ENCODE data around the gene CUL3.

Gene CUL3

DNA sequence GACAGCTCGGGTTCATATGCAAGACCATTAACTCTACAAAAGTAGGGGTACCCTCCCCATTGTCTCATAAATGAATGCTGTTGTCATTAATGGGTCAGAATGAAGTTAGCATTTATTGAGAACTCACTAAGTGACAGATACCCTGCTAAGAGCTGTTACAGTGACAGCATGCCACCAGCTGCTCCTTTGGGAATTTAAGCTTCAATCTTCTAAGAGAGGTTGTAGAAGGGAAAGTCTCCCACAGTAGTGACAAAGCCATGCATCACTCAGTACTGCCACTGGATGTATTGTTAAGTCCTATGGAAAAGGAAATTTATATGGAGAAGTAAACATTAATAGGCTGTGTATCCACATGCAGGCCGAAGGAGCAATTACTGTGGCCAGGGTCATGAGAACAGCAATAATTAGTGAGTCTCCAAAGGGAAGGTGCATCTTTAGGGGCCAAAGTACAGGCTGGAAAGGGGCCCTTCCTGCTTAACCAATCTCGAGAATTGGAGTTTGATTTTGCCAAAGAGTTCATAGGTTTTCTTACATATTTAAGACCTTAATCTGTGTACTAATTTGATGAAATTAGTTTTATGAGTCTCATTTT is 118.8 kb downstream of the CUL3 start:
- no peak for DNase-seq

DNA sequence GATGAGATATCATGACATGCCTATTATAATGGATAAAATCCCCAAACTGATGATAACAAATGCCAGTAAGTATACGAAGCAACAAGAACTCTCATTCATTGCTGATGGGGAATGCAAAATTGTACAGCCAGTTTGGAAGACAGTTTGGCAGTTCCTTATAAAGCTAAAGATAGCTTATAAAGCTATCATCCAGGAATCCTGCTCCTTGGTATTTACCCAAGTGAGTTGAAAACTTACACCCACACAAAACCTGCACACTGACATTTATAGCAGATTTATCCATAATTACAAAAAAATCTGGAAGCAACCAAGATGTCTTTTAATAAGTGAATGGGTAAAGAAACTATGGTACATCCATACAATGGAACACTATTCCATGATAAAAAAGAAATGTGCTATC is 123.8 kb downstream of the CUL3 start:
- no peak for DNase-seq

DNA sequence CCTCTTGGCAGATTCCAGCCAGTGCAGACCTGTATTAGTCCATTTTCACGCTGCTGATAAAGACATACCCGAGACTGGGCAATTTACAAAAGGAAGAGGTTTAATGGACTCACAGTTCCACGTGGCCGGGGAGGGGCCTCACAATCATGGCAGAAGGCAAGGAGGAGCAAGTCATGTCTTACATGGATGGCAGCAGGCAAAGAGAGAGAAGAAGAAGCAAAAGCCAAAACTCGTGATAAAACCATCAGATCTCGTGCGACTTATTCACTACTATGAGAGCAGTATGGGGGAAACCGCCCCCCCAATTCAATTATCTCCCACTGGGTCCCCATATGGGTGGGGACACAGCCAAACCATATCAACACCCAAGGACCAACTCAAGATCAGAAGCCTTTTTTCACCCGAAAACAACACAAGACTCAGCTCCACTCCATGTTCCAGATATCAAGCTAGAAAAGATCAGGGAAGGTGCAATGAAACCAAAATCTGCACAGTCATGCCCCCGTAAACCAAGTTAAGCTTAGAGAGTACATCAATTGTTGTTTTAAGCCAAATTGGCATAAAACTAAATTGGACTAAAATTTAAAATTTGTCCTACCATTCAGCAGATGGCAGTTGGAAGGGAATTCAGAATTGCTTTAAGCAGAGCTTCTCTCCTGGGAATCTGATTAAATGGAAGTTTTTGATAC is 127.6 kb downstream of the CUL3 start:
- DNase-seq, result no peak

GRCh38 chr2:224453892-224454291 is 131.3 kb downstream of the CUL3 start:
- DNase-seq, result no peak

- peak; percentile 4 for DNase-seq
These were observed 135.7 kb downstream of the CUL3 start for GRCh38 chr2:224449212-224450147.

DNA sequence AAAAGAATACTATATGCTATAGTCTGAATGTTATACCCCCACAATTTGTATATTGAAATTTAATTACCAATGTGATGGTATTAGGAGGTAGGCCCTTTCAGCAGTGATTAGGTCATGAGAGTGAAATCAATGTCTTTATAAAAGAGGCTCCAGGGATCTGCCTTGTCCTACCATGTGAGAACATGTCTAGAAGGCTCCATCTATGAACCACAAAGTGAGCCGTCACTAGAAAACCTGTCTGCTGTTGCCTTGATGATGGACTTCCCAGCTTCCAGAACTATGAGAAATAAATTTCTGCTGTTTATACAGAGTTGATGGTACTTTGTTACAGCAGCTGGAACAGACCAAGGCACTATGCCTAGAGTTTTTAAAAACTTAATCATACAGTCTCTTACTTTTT is 136.9 kb downstream of the CUL3 start:
- DNase-seq, result no peak

DNA sequence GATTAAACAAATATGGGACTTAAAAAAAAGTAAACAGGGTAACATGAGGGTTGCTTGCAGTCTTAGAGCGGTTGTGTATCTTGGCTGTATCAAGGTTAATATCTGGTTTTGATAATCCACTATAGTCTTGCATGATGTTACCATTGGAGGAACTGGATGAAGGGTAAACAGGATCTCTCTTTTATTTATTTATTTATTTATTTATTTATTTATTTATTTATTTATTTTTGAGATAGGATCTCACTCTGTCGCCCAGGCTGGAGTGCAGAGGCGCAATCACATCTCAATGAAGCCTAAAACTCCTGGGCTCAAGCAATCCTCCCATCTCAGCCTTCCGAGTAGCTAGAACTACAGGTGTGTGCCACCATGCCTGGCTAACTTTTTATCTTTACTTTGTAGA is 140.4 kb downstream of the CUL3 start:
- no peak for DNase-seq

DNA sequence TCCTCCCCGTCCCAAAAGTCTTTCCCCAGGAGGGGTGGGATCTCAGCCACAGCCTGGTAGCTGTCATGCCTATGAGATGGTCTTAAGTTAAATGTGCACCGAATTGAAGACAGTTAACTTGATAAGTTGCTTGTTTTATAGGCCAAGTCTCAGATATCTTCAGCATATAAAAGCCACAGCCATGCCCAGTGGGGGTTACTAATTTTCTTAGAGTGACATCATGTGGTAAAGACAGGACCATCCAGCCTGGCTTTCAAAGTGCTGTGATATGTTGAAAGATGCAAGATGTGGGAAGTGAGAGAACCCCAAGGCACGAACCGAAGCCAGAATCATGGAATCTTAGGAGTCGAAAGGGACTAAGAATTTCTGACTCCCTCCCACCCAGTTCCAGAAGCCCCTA is 141.1 kb downstream of the CUL3 start:
- no peak for DNase-seq

- DNase-seq, result no peak
These were observed 142.8 kb downstream of the CUL3 start for GRCh38 chr2:224442071-224442967.

DNA sequence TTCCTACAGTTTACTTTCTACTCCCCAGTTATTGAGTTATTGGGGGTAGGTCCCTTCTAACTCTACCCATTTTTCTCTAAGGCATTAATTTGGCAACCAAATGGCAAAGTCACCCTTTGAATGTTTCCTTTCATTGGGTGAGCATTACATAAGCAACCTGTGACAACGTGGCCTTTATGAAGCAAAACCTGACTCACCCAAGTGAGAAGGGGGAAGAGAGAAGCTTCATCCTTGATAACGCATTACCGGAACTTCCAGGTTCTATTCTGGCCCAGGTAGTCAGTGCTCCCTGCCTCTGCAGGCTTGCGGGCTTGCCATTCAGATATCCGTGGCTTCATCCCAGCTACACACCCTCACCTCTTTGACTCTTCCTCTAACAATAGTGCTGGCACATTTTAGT is 144.2 kb downstream of the CUL3 start:
- no peak for DNase-seq

DNA sequence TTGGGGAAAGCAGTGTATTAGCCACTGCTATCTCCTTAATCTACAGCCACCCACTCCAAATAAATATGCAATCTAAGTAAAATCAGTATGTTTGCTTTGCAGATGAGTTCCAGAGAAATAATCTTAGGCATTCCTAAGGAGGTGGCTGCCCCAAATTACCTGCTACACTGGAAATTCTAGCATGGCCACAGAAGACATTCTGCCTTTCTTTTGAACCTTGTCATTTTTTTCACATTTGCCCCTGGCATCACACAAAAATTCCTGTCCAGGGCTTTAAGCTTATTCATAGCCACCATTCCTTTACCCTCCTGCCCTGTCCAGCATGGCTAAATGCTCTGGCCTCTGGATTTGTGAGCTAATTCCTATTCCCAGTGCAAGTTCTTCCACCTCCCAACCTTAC is 146.4 kb downstream of the CUL3 start:
- no peak for DNase-seq

- DNase-seq, result peak; percentile 9
These were observed 148.5 kb downstream of the CUL3 start for GRCh38 chr2:224436634-224437033.

GRCh38 chr2:224434618-224435017 is 150.5 kb downstream of the CUL3 start:
- DNase-seq, result no peak

GRCh38 chr2:224433442-224433841 is 151.7 kb downstream of the CUL3 start:
- DNase-seq, result no peak

DNA sequence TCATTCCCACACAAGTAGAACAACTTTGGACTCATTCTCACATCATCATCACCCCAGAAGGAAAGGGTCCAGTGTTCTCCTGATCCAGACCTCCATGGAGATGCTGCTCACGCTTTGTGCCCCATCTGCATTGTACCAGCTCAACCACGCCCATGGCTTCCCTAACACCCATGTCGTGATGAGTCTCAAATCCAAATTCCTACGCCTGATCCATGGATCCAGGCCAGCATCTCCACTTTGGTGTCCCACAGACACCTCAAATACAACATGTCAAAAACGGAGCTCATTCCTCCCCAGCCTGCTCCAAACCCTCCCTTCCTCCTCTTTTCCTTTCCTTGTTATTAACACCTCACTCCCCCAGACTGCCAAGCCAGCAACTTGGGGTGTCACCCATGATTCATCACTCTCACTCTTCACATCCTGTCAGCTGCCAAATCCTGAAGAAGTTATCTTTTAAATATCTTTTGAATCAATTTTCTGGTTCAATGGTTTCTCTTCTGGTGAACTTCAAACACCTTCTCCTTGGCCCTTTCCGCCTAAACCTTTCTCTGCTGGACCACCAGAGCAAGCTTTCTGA is 153.1 kb downstream of the CUL3 start:
- no peak for DNase-seq

DNA sequence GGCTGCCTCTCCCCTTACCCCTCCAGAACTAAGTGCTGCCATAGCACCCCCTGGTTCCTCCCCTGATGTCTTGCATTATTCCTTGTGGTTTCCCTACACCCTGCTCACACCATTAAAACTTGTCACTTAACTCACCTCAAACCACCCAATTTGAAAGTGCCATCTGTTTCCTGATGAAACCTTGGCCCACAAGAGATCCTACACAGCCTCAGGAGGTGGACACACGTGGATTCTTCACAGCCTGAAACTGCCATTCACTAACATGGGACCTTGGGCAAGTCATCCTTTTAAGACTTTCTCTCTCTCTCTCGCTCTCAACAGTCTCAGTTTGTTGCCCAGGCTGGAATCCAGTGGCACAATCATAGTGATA is 155.7 kb downstream of the CUL3 start:
- DNase-seq, result no peak

DNA sequence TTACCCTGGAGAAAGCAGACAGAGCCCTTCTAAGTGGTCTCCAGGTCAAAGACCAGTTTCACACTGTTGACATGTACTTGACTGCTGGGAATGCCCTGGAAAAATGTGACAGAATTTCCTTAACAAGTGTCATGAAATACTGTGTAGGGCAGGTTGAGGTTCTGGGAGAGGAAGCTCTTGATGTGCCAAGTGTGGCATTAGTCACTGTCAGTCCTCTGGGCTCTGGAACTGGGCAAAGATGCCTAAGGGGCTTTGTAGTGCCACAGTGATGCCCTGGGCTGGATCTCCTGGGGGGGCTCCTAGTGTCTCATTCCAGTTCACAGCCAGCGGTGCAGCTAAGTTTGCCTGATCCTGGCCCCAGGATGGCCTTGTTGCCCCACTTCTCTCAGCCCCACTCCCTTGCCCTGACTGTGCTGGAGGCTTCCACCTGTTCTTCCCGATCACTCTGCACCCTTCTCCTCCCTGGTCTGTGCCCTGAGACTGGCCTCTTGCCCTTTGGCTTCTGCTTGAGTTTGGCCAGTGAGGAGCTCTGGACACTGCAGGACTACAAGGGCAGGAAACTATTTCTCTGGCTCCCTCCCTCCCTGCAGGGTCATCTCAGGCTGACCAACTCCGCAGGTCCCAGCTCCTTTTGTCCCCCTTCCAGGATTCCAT is 156.2 kb downstream of the CUL3 start:
- no peak for DNase-seq

- DNase-seq, result no peak
These were observed 157.7 kb downstream of the CUL3 start for GRCh38 chr2:224427471-224427870.

DNA sequence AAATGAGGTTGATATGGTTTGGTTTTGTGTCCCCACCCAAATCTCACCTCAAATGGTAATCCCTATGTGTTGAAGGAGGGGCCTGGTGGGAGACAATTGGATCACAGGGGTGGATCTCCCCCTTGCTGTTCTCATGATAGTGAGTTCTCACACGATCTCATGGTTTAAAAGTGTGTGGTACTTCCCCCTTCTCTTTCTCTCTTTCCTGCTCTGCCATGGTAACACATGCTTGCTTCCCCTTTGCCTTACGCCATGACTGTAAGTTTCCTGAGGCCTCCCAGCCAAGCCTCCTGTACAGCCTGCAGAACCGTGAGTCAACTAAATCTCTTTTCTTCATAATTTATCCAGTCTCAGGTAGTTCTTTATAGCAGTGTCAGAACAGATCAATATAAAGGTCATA is 158.5 kb downstream of the CUL3 start:
- DNase-seq, result no peak

- DNase-seq, result no peak
These were observed 164.1 kb downstream of the CUL3 start for GRCh38 chr2:224421065-224421464.
